ENCODE results near the gene PMAIP1. TPM values are rescaled to one million over a fixed set of nuclear protein-coding genes. Genes with fewer than 3 reads are reported as not detected.

PMAIP1 gene
- polyA plus RNA-seq, 1 of the 3 experiments (the other 2 are of a cell fraction) = 76.9 TPM

- Histone ChIP-seq H3K4me1 (ENCODE audit: control insufficient read depth in 1 of 2, insufficient read depth in 2 of 2, low read depth in 1 of 2, low read length in 1 of 2) (peaks cover 0 to 12% of the 10 kb centered on the region in 2 experiments; a peak in 2 of 4 replicates), H3K9ac (no peak overlapping the region), H3K4me3 (ENCODE audit: low read depth in 2 of 2, low read length in 1 of 2) (no peak overlapping the region), H3K27me3 (ENCODE audit: insufficient read depth) (no peaks in the 10 kb centered on the region), H3F3A (replicated peaks; ENCODE audit: insufficient read depth) (peaks cover 36% of the 10 kb centered on the region), H3K4me2 (no peak overlapping the region), H2AFZ (ENCODE audit: low read depth) (no peak overlapping the region), H3K36me3 (replicated peaks in 1 of 2; ENCODE audit: control insufficient read depth in 1 of 2, insufficient read depth in 2 of 2, low read length in 1 of 2) (no peaks in the 10 kb centered on the region), H3K9me2 (no peaks in the 10 kb centered on the region), H3K27ac (ENCODE audit: low read depth in 2 of 2, low read length in 1 of 2) (no peak overlapping the region), H3K9me3 (no peaks in the 10 kb centered on the region), H4K20me1 (ENCODE audit: insufficient read depth) (no peaks in the 10 kb centered on the region), H3K79me2 (ENCODE audit: insufficient read depth) (no peaks in the 10 kb centered on the region)
- ChIA-PET POLR2A (no interaction called here), CTCF (no interaction called here)
- no peak for DNase-seq
- no peak for TF ChIP-seq RFX5 (IDR thresholded peaks at IDR 0.05; ENCODE audit: low read length)
- no peak for TF ChIP-seq GATA2 (CRISPR knock-in tag; IDR thresholded peaks at IDR 0.05)
- TF ChIP-seq FOXJ3 (CRISPR knock-in tag; IDR thresholded peaks at IDR 0.05) = no peak
- no peak for TF ChIP-seq SMC3 (IDR thresholded peaks at IDR 0.05; ENCODE audit: low read depth, low read length)
- TF ChIP-seq GABPA (IDR thresholded peaks at IDR 0.05; ENCODE audit: low read depth) = no peak
- TF ChIP-seq EP300 (IDR thresholded peaks at IDR 0.05; ENCODE audit: borderline replicate concordance in 1 of 2, low read depth in 1 of 2, low read length in 1 of 2) = no peak
- no peak for TF ChIP-seq JUND (IDR thresholded peaks at IDR 0.05)
- TF ChIP-seq, protein P1, sequence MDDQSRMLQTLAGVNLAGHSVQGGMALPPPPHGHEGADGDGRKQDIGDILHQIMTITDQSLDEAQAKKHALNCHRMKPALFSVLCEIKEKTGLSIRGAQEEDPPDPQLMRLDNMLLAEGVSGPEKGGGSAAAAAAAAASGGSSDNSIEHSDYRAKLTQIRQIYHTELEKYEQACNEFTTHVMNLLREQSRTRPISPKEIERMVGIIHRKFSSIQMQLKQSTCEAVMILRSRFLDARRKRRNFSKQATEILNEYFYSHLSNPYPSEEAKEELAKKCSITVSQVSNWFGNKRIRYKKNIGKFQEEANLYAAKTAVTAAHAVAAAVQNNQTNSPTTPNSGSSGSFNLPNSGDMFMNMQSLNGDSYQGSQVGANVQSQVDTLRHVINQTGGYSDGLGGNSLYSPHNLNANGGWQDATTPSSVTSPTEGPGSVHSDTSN (IDR thresholded peaks at IDR 0.05) = no peak
- no peak for TF ChIP-seq TAF1 (IDR thresholded peaks at IDR 0.05; ENCODE audit: borderline replicate concordance, low read depth, low read length)
- 80% methylated on average over 4 of the region's 4 CpGs for WGBS (ENCODE audit: low lambda C conversion rate)
These were observed 51.8 kb downstream of the PMAIP1 start for GRCh38 chr18:59951591-59951990.

GRCh38 chr18:59952283-59953007 is 52.6 kb downstream of the PMAIP1 start:
- ChIA-PET CTCF (interaction anchor here (1.1 kb wide), 1 partner anchor 35 kb away, joined by 3 read pairs; no protein-coding TSS in a partner anchor), POLR2A (no interaction called here)
- H3K79me2 ChIP-seq (ENCODE audit: insufficient read depth) = no peaks in the 10 kb centered on the region
- no peaks in the 10 kb centered on the region for H3K27me3 ChIP-seq (ENCODE audit: insufficient read depth)
- H3K4me2 ChIP-seq = no peak overlapping the region; the same call in 1 of the 2 replicates
- H3K4me3 ChIP-seq (ENCODE audit: low read depth in 2 of 2, low read length in 1 of 2) = no peak overlapping the region
- H3K4me1 ChIP-seq (ENCODE audit: control insufficient read depth in 1 of 2, insufficient read depth in 2 of 2, low read depth in 1 of 2, low read length in 1 of 2) = peaks cover 3 to 12% of the 10 kb centered on the region in 2 experiments; a peak in 3 of 4 replicates
- TF ChIP-seq REST (IDR thresholded peaks at IDR 0.05; ENCODE audit: low read depth, low read length) (no peak), NFIC (IDR thresholded peaks at IDR 0.05; ENCODE audit: borderline replicate concordance) (no peak), RAD21 (IDR thresholded peaks at IDR 0.05; ENCODE audit: low read length) (no peak), RXRA (IDR thresholded peaks at IDR 0.05; ENCODE audit: borderline replicate concordance, low read depth) (no peak), TCF12 (IDR thresholded peaks at IDR 0.05) (no peak)
- TF ChIP-seq, protein P1 (IDR thresholded peaks at IDR 0.05) = no peak
- no peaks in the 10 kb centered on the region for H3K9me3 ChIP-seq
- H3K9me2 ChIP-seq = no peaks in the 10 kb centered on the region
- H3K27ac ChIP-seq (ENCODE audit: low read depth in 2 of 2, low read length in 1 of 2) = no peak overlapping the region
- no peaks in the 10 kb centered on the region for H4K20me1 ChIP-seq (ENCODE audit: insufficient read depth)
- DNase-seq = no peak
- 84% methylated on average over 6 of the region's 6 CpGs for WGBS (ENCODE audit: low lambda C conversion rate)
- no peaks in the 10 kb centered on the region for H3K36me3 ChIP-seq (replicated peaks in 1 of 2; ENCODE audit: control insufficient read depth in 1 of 2, insufficient read depth in 2 of 2, low read length in 1 of 2)
- no peak overlapping the region for H2AFZ ChIP-seq (ENCODE audit: low read depth)
- peaks cover 36% of the 10 kb centered on the region for H3F3A ChIP-seq (replicated peaks; ENCODE audit: insufficient read depth)
- H3K9ac ChIP-seq = no peak overlapping the region
